Activated naive CD4-positive, alpha-beta T cell treated with anti-CD3 and anti-CD28 coated beads, Interleukin-2, amount 10 ng/mL, durations not matched to agents 7 days and 5 days (primary cell): ENCODE data around the gene DLAT.
"Not testable (repeated sequence)": the region's sequence is repeated elsewhere in the genome, so short reads cannot be mapped to it uniquely, and the experiment has no call there.

ENCODE experiments used
- CTCF ChIA-PET: fragments of 350-600 bp; sonication (Branson Sonifier 250); formaldehyde crosslinking; loops from one replicate; lab custom pipeline; 2021; ENCODE audit warnings: antibody characterized with exemption; lab: Charles Lee
- DNase-seq: peaks from one replicate; pipeline ENCODE4 v3.0.0-alpha.2; 2020
- H3K27ac Mint-ChIP-seq: one replicate; pipeline ENCODE4 v1.8.0; 2021; ENCODE audit warnings: mild to moderate bottlenecking, moderate library complexity, mixed read lengths
- H3K27me3 Mint-ChIP-seq: one replicate; pipeline ENCODE4 v1.8.0; 2021; ENCODE audit warnings: mild to moderate bottlenecking, mixed read lengths
- H3K36me3 Mint-ChIP-seq: one replicate; pipeline ENCODE4 v1.8.0; 2021; ENCODE audit warnings: mixed read lengths
- H3K4me1 Mint-ChIP-seq: one replicate; pipeline ENCODE4 v1.8.0; 2021; ENCODE audit warnings: mixed read lengths
- H3K4me3 Mint-ChIP-seq: one replicate; pipeline ENCODE4 v1.8.0; 2021; ENCODE audit warnings: mild to moderate bottlenecking, moderate library complexity, mixed read lengths
- H3K9me3 Mint-ChIP-seq: one replicate; pipeline ENCODE4 v1.8.0; 2021; ENCODE audit warnings: mixed read lengths

Gene DLAT

GRCh38 chr11:112048256-112048655 is 23.0 kb downstream of the DLAT start:
- H3K4me3 Mint-ChIP-seq, H3K9me3 Mint-ChIP-seq, DNase-seq, H3K27me3 Mint-ChIP-seq, H3K4me1 Mint-ChIP-seq, H3K27ac Mint-ChIP-seq: not testable (repeated sequence)
- CTCF ChIA-PET: interaction anchor here (0.6 kb wide), 1 partner anchor 27 kb away, joined by 3 read pairs; no protein-coding TSS in a partner anchor
- peaks cover 69% of the 10 kb centered on the region for H3K36me3 Mint-ChIP-seq

DNA sequence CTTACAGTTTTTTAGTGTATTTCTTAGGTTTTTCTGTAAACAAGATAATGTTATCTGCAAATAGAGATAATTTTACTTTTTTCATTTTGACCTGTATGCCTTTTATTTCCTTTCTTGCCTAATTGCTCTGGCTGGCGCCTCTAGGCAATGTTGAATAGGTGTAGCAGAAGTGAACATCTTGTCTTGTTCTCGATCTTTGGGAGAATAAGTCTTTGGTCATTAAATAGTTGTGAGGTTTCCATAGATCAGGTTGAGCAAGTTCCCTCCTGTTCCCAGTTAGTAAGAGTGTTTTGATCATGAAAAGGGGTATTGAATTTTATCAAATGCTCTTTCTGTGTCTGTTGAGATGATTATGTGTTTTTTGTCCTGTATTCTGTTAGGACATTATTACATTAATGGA is 24.6 kb downstream of the DLAT start:
- Mint-ChIP-seq H3K4me1 (peaks cover 10% of the 10 kb centered on the region), H3K27me3 (no peaks in the 10 kb centered on the region), H3K9me3 (no peaks in the 10 kb centered on the region), H3K36me3 (peaks cover 69% of the 10 kb centered on the region), H3K4me3 (no peak overlapping the region), H3K27ac (no peak overlapping the region)
- DNase-seq: no peak
- CTCF ChIA-PET: no interaction called here

DNA sequence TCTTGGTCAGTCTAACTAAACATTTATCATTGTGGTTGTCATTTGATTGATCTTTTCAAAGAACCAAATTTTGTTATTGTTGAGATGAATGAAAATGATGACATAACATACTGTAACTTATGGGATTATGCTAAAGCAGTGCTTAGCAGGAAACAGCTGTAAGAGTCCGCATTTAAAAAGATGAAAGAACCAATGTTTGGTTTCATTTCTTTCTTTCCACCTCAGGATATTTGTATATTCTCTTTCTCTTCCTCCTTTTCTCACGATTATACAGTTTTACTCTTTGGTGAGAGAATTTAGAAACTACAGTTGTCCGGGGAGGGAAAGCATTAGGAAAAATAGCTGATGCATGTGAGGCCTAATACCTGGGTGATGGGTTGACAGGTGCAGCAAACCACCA is 25.5 kb downstream of the DLAT start:
- Mint-ChIP-seq H3K4me1 (peaks cover 10% of the 10 kb centered on the region), H3K36me3 (peaks cover 64% of the 10 kb centered on the region), H3K27me3 (no peaks in the 10 kb centered on the region), H3K9me3 (no peaks in the 10 kb centered on the region), H3K4me3 (no peak overlapping the region), H3K27ac (no peak overlapping the region)
- DNase-seq: no peak
- CTCF ChIA-PET: interaction anchor here (0.8 kb wide), 1 partner anchor 119 kb away, joined by 4 read pairs; no protein-coding TSS in a partner anchor

GRCh38 chr11:112051768-112052167 is 26.6 kb downstream of the DLAT start:
- peaks cover 63% of the 10 kb centered on the region for H3K36me3 Mint-ChIP-seq
- no peak overlapping the region for H3K4me3 Mint-ChIP-seq

GRCh38 chr11:112057170-112057569 is 32.0 kb downstream of the DLAT start:
- Mint-ChIP-seq H3K36me3 (peaks cover 40% of the 10 kb centered on the region), H3K27ac (no peak overlapping the region), H3K4me3 (no peak overlapping the region), H3K4me1 (peaks cover 7% of the 10 kb centered on the region), H3K27me3 (no peaks in the 10 kb centered on the region), H3K9me3 (no peaks in the 10 kb centered on the region)
- CTCF ChIA-PET: interaction anchor here (1.0 kb wide), 1 partner anchor 56 kb away, joined by 3 read pairs; no protein-coding TSS in a partner anchor
- DNase-seq: no peak

More at GRCh38 chr11:112051768-112052167, 26.6 kb downstream of the DLAT start:
- no peak for DNase-seq
- Mint-ChIP-seq H3K4me1 (peaks cover 10% of the 10 kb centered on the region), H3K27me3 (no peaks in the 10 kb centered on the region), H3K9me3 (no peaks in the 10 kb centered on the region), H3K27ac (no peak overlapping the region)
- CTCF ChIA-PET: no interaction called here

GRCh38 chr11:112058103-112058502 is 32.9 kb downstream of the DLAT start:
- H3K27me3 Mint-ChIP-seq: no peaks in the 10 kb centered on the region
- H3K27ac Mint-ChIP-seq: no peak overlapping the region
- peaks cover 38% of the 10 kb centered on the region for H3K36me3 Mint-ChIP-seq
- CTCF ChIA-PET: no interaction called here
- no peak for DNase-seq
- H3K4me3 Mint-ChIP-seq: no peak overlapping the region
- peaks cover 7% of the 10 kb centered on the region for H3K4me1 Mint-ChIP-seq
- no peaks in the 10 kb centered on the region for H3K9me3 Mint-ChIP-seq

- Mint-ChIP-seq H3K36me3 (peaks cover 13% of the 10 kb centered on the region), H3K27me3 (no peaks in the 10 kb centered on the region), H3K4me3 (no peak overlapping the region), H3K9me3 (no peaks in the 10 kb centered on the region), H3K27ac (no peak overlapping the region), H3K4me1 (no peaks in the 10 kb centered on the region)
- CTCF ChIA-PET: no interaction called here
- DNase-seq: no peak
Measured at GRCh38 chr11:112062923-112063322, 37.7 kb downstream of the DLAT start.

DNA sequence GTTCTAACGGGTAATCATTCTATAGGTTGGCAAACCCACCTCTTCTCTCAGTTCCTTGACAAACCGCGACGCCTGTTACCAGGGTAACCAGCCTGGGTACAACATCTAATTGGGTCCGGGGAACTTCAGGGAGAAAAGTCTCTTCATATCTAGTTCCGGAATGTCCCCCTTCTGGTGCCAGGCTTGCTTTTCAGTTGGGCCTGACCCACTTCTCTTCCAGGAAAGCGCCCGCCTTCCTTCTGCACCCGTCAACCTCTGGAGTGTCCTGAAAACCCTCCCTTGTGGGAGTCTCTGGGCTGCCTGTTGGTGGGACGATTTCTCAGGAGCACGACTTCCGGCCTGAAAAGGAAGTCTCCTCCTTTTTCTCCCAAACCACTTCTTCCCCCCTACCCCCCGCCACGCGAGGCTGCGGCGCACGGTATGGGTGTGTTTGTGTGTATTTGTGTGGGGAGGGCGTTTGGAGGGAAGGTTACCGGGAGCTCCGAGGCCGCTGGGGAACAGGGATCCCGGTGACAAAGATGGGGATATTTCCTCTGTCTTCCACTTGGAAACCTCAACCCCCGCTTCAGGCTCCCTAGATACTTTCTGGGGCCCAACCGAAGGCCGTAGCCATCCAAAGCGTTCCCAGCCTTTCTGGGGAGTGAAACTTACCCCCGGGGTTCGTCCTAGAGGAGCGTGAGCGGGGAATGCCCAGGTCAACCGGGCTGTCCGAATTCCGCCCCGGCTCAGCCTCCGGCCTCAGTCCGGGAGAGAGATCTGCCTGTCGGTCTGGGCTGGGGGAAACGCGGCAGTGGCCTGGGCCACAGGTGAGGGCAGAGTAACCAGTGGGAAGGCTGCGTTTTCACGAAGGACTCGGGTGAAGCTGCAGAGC is 49.0 kb downstream of the DLAT start, which contains the start of the genes NKAPD1 and PIH1D2:
Gene NKAPD1 (plus strand): TSS at position 359 of the 871 bp plus-strand sequence. CDS start 1,276 bp downstream, outside the sequence.
Gene PIH1D2 (minus strand): TSS at position 77 of the 871 bp plus-strand sequence. CDS start 843 bp downstream, outside the sequence.
- H3K27ac Mint-ChIP-seq: peak within 1 kb of the TSS; percentile 87
- peak within 1 kb of the TSS; percentile 97 for H3K4me3 Mint-ChIP-seq
- peaks cover 27% of the 10 kb centered on the region for H3K36me3 Mint-ChIP-seq
- peaks cover 35% of the 10 kb centered on the region for H3K4me1 Mint-ChIP-seq
- no peaks in the 10 kb centered on the region for H3K9me3 Mint-ChIP-seq
- peaks cover 16% of the 10 kb centered on the region for H3K27me3 Mint-ChIP-seq
- peak; percentile 86 for DNase-seq
- CTCF ChIA-PET: no interaction called here

GRCh38 chr11:112082729-112083128 is 57.5 kb downstream of the DLAT start:
- DNase-seq: no peak
- H3K4me3 Mint-ChIP-seq: no peak overlapping the region
- no peak overlapping the region for H3K27ac Mint-ChIP-seq
- no peaks in the 10 kb centered on the region for H3K9me3 Mint-ChIP-seq
- H3K36me3 Mint-ChIP-seq: peaks cover 69% of the 10 kb centered on the region
- peaks cover 3% of the 10 kb centered on the region for H3K27me3 Mint-ChIP-seq
- H3K4me1 Mint-ChIP-seq: peaks cover 42% of the 10 kb centered on the region
- CTCF ChIA-PET: no interaction called here

DNA sequence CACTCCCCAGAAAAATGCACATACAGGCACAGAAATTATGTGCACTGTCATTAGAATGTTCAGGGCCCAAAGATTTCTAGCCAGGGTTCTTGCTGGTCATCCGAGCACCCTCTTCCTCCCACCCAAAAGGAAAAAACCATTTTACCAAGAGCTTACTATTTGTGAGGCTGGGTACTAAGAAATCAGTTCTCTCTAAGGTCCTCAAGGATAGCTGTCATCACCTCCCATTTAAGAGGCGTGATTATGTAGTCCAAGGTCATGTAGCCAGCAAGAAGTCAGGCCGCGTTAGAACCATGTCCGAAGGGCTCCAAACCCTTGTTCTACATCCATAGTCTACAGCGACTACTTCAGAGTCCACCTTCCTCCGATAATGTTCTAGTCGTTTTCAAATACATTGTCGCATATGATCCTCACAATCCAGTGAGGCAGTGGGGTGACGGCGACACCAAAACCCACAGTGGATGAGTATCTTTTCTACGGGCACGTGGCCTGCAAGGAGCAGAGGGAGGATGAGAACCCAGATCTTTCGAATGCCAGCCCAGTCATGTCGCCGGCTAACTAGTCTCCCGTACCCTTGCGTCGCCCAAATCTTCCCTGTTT is 60.7 kb downstream of the DLAT start:
- DNase-seq: peak; percentile 67

DNA sequence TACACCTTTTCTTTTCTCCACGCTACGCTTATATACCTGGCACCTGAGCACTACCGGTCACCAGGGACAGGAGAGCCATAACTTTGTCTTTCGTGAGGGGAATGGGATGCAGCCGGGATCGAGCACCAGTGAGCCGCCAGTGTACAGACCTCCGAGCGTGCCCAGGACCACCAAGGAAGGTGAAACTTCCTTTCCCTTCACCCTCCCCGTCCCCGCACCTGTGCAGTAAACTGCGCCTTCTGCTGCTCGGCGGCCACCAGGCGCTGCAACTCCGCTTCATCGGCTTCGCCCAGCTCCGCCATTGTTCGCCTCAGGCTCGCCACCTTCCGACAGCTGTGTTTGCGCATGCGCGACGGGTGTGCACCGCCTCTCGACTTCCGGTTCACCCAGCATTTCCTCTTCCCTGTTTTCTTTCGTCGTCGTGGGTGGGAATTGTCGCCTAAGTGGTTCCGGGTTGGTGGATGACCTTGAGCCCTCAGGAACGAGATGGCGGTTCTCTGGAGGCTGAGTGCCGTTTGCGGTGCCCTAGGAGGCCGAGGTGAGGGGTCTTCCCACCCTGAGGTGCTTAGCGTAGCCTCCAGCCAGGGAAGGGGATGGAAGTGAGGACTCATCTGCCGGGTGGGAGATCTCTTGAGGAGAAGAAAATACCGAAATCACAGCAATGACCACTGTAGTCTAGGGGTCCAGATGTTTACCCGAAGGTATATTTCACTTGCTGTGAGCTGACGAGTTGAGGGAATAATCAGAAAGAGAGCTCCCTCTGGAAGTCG is 61.4 kb downstream of the DLAT start, which contains the start of the genes SDHD and TIMM8B:
Gene SDHD (plus strand): TSS at position 452 of the 770 bp plus-strand sequence. CDS start 35 bp downstream, at position 487.
Gene TIMM8B (minus strand): TSS at position 335 of the 770 bp plus-strand sequence. CDS start 33 bp downstream, at position 302.
- Mint-ChIP-seq H3K4me1 (peaks cover 60% of the 10 kb centered on the region), H3K27me3 (peaks cover 3% of the 10 kb centered on the region), H3K27ac (peak within 1 kb of the TSS; percentile 94), H3K36me3 (peaks cover 71% of the 10 kb centered on the region), H3K9me3 (no peaks in the 10 kb centered on the region), H3K4me3 (peak within 1 kb of the TSS; percentile 97)
- peak; percentile 96 for DNase-seq
- CTCF ChIA-PET: interaction anchor here (1.0 to 1.1 kb wide), 2 partner anchors 27 to 153 kb away, joined by 3 to 4 read pairs; no protein-coding TSS in a partner anchor

More for the DNA sequence above, 60.7 kb downstream of the DLAT start:
- CTCF ChIA-PET: no interaction called here
- Mint-ChIP-seq H3K27me3 (peaks cover 3% of the 10 kb centered on the region), H3K4me3 (peak overlapping the region; percentile 97), H3K4me1 (peaks cover 61% of the 10 kb centered on the region), H3K9me3 (no peaks in the 10 kb centered on the region), H3K27ac (peak overlapping the region; percentile 94), H3K36me3 (peaks cover 66% of the 10 kb centered on the region)

- Mint-ChIP-seq H3K36me3 (peaks cover 70% of the 10 kb centered on the region), H3K27ac (peak overlapping the region; percentile 94), H3K9me3 (no peaks in the 10 kb centered on the region), H3K4me3 (peak overlapping the region; percentile 97), H3K27me3 (peaks cover 3% of the 10 kb centered on the region), H3K4me1 (peaks cover 57% of the 10 kb centered on the region)
- no peak for DNase-seq
- CTCF ChIA-PET: interaction anchor here (1.0 to 1.1 kb wide), 2 partner anchors 26 to 153 kb away, joined by 3 to 4 read pairs; no protein-coding TSS in a partner anchor
Measured at GRCh38 chr11:112087212-112087611, 62.0 kb downstream of the DLAT start.

DNA sequence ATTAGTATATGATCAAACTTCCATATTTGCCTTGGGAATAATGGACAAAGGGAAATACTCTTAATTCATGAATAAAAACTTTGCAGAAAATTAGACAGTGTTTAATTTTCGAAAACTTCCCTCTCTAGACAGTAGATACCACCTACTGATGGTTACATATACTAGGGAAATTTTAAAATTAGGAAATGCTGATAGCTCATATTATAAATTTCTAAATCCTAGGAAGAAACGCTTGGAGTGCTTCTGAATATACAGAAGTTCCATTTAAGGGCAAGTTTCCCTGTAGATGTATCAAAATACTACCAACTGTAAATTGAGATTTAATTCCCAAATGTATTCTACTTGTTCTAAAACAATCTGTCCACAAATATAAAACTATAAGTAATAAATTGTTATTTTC is 70.1 kb downstream of the DLAT start:
- H3K27ac Mint-ChIP-seq, H3K4me3 Mint-ChIP-seq, H3K4me1 Mint-ChIP-seq, DNase-seq, H3K9me3 Mint-ChIP-seq, CTCF ChIA-PET, H3K27me3 Mint-ChIP-seq: not testable (repeated sequence)
- peaks cover 26% of the 10 kb centered on the region for H3K36me3 Mint-ChIP-seq
